GM12878 (cell line): Measurements from ENCODE around the gene CGAS. TPM values are rescaled to one million over a fixed set of nuclear protein-coding genes. Genes with fewer than 3 reads are reported as not detected.

Experiments used
- CBX5 ChIP-seq: sonication (generic); IDR thresholded peaks from 2 replicates; pipeline ENCODE4 v1.6.1; 2016; ENCODE audit warnings: low read depth, moderate library complexity, mild to moderate bottlenecking, inconsistent platforms
- CHD4 ChIP-seq: fragments of 200-600 bp; sonication (generic); IDR thresholded peaks from 2 replicates; pipeline ENCODE4 v1.6.1; 2016; ENCODE audit warnings: mild to moderate bottlenecking
- EED ChIP-seq: sonication (generic); IDR thresholded peaks from 2 replicates; pipeline ENCODE4 v1.6.1; 2016; ENCODE audit warnings: antibody characterized with exemption, low read depth
- GATAD2B ChIP-seq: fragments of 450-650 bp; conservative IDR thresholded peaks from 2 replicates; pipeline ENCODE4 v1.6.1; 2017; ENCODE audit warnings: low read depth, mild to moderate bottlenecking, moderate library complexity
- HSF1 ChIP-seq: fragments of 150-350 bp; IDR thresholded peaks from 2 replicates; pipeline ENCODE4 v1.6.1; 2014; ENCODE audit warnings: mild to moderate bottlenecking, low read depth, low read length
- JUND ChIP-seq: IDR thresholded peaks from 2 replicates; pipeline ENCODE4 v1.6.1; 2012; ENCODE audit warnings: low read depth, mild to moderate bottlenecking, low read length, improper control_type of control experiment, moderate library complexity
- NFIC ChIP-seq: IDR thresholded peaks from 2 replicates; pipeline ENCODE4 v1.6.1; 2012; ENCODE audit warnings: low read depth, mild to moderate bottlenecking, inconsistent platforms, low read length, moderate library complexity
- NR2C1 ChIP-seq: fragments of 450-650 bp; IDR thresholded peaks from 2 replicates; pipeline ENCODE4 v1.6.1; 2017; ENCODE audit warnings: antibody characterized with exemption, mild to moderate bottlenecking, moderate library complexity
- RELB ChIP-seq: fragments of 450-650 bp; IDR thresholded peaks from 2 replicates; pipeline ENCODE4 v1.6.1; 2017; ENCODE audit warnings: low read depth, mild to moderate bottlenecking, moderate library complexity
- STAT1 ChIP-seq: fragments of 450-650 bp; conservative IDR thresholded peaks from 2 replicates; pipeline ENCODE4 v1.6.1; 2014; ENCODE audit warnings: antibody characterized with exemption, mild to moderate bottlenecking
- SUPT20H ChIP-seq: IDR thresholded peaks from 2 replicates; pipeline ENCODE4 v1.6.1; 2011; ENCODE audit warnings: low read depth, mild to moderate bottlenecking, low read length, moderate library complexity, borderline replicate concordance; ENCODE audit not compliant: control insufficient read depth
- TCF3 ChIP-seq: IDR thresholded peaks from 2 replicates; pipeline ENCODE4 v1.6.1; 2012; ENCODE audit warnings: low read depth, mild to moderate bottlenecking, low read length, borderline replicate concordance; ENCODE audit not compliant: insufficient read depth
- WRNIP1 ChIP-seq: IDR thresholded peaks from 2 replicates; pipeline ENCODE4 v1.6.1; 2011; ENCODE audit warnings: low read depth, low read length, improper control_type of control experiment, borderline replicate concordance
- ZNF384 ChIP-seq: IDR thresholded peaks from 2 replicates; pipeline ENCODE4 v1.6.1; 2012; ENCODE audit warnings: low read depth, mild to moderate bottlenecking, low read length, improper control_type of control experiment, borderline replicate concordance
- ZNF592 ChIP-seq: fragments of 450-650 bp; IDR thresholded peaks from 2 replicates; pipeline ENCODE4 v1.6.1; 2017; ENCODE audit warnings: mild to moderate bottlenecking, moderate library complexity
- polyA plus RNA-seq, 11 experiments: library from polyadenylated mRNA; depleted of rRNA in 4 of 11; unstranded in 6 of 11; stranded (reverse) in 5 of 11; fragments of >200 nt; fragmentation: Nextera tagmentation in 4 of 11; fragmentation: Illumina TruSeq in 1 of 11; extraction: Ambion mirVana in 4 of 11; extraction: Trizol in 1 of 11; gene quantifications; 1 replicate in 1 of 11; 2 replicates in 10 of 11; pipeline versions ENCODE4 v1.2.1 to v1.2.3, GENCODE V29; 2011 to 2016; ENCODE audit warnings: inconsistent platforms in 2 of 11, missing spikeins in 2 of 11, low read depth in 1 of 11
- total RNA-seq, 4 experiments: library from RNA; depleted of rRNA in 3 of 4; stranded (reverse); fragments of >200 nt in 3 of 4; fragmentation: Illumina TruSeq in 1 of 4; extraction: Trizol in 1 of 4; gene quantifications; 2 replicates each; pipeline versions ENCODE4 v1.2.1 to v1.2.3, GENCODE V29; 2013 to 2021
- TF ChIP-seq, protein P1 (sequence below): IDR thresholded peaks from 2 replicates; pipeline ENCODE4 v1.6.1; 2012; ENCODE audit warnings: improper control_type of control experiment, low read depth, low read length; ENCODE audit not compliant: insufficient replicate concordance

The CGAS gene
- total and polyA plus RNA-seq, 10 of the 15 experiments (the other 5 are each of a cell fraction or from before 2014, with no cell fraction given) = 4.7 to 30.2 (median 22.1) TPM

DNA sequence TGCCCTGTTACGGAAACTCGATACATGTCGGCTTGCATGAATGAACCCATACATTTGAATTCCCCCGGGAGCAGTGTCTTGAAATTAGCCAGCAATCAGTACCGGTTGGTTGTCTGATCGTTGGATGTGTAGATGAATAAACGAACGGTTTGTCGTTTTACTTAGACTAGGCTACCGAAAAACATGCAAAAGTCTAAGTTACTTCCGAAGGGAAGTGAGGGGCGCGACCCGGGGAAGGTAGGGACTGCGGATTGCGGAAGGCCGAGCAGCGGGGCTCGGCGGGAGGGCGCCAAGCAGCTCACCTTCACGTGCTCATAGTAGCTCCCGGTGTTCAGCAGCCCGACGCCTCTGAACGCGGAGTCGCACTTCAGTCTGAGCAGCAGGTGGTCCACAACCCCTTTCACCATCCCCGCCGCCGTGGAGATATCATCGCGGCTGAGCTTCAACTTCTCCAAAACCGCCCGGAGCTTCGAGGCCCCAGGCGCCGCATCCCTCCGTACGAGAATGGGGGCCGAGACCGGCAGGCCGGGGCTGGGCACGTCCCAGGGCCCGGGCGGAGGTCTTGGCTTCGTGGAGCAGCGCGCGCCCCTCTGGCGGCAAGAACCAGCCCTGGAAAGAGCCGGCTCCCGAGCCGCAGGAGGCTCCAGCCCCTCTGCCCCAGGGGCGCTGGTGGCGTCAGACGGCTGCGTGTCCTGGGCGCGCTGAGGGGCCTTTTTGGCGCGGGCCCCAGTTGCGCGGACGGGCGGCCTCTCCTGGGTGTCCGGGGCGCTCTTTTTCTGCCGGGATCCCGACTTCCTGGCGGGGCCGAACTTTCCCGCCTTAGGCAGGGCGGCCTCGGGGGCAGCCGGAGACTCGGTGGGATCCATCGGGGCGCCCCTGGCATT, 632 bp downstream of the CGAS start (continued):
- no peak for TF ChIP-seq HSF1
- TF ChIP-seq WRNIP1 = no peak
- TF ChIP-seq RELB = no peak
- TF ChIP-seq, protein P1, sequence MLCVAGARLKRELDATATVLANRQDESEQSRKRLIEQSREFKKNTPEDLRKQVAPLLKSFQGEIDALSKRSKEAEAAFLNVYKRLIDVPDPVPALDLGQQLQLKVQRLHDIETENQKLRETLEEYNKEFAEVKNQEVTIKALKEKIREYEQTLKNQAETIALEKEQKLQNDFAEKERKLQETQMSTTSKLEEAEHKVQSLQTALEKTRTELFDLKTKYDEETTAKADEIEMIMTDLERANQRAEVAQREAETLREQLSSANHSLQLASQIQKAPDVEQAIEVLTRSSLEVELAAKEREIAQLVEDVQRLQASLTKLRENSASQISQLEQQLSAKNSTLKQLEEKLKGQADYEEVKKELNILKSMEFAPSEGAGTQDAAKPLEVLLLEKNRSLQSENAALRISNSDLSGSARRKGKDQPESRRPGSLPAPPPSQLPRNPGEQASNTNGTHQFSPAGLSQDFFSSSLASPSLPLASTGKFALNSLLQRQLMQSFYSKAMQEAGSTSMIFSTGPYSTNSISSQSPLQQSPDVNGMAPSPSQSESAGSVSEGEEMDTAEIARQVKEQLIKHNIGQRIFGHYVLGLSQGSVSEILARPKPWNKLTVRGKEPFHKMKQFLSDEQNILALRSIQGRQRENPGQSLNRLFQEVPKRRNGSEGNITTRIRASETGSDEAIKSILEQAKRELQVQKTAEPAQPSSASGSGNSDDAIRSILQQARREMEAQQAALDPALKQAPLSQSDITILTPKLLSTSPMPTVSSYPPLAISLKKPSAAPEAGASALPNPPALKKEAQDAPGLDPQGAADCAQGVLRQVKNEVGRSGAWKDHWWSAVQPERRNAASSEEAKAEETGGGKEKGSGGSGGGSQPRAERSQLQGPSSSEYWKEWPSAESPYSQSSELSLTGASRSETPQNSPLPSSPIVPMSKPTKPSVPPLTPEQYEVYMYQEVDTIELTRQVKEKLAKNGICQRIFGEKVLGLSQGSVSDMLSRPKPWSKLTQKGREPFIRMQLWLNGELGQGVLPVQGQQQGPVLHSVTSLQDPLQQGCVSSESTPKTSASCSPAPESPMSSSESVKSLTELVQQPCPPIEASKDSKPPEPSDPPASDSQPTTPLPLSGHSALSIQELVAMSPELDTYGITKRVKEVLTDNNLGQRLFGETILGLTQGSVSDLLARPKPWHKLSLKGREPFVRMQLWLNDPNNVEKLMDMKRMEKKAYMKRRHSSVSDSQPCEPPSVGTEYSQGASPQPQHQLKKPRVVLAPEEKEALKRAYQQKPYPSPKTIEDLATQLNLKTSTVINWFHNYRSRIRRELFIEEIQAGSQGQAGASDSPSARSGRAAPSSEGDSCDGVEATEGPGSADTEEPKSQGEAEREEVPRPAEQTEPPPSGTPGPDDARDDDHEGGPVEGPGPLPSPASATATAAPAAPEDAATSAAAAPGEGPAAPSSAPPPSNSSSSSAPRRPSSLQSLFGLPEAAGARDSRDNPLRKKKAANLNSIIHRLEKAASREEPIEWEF = no peak
- TF ChIP-seq JUND = no peak
- 0 out of 2 replicates have a peak, but pooled peaks have one; percentile 29 for TF ChIP-seq CBX5
- no peak for TF ChIP-seq ZNF592
- TF ChIP-seq STAT1 = no peak
- TF ChIP-seq TCF3 = no peak
- TF ChIP-seq NFIC = peak; percentile 3; the same call in 1 of the 2 replicates
- no peak for TF ChIP-seq SUPT20H
- TF ChIP-seq NR2C1 = no peak
- TF ChIP-seq GATAD2B = 0 out of 2 replicates have a peak, but pooled peaks have one; percentile 50
- no peak; the same call in 1 of the 2 replicates for TF ChIP-seq EED
- TF ChIP-seq CHD4 = no peak
- no peak for TF ChIP-seq ZNF384
